ENCODE data around the gene C11orf58.

DNA sequence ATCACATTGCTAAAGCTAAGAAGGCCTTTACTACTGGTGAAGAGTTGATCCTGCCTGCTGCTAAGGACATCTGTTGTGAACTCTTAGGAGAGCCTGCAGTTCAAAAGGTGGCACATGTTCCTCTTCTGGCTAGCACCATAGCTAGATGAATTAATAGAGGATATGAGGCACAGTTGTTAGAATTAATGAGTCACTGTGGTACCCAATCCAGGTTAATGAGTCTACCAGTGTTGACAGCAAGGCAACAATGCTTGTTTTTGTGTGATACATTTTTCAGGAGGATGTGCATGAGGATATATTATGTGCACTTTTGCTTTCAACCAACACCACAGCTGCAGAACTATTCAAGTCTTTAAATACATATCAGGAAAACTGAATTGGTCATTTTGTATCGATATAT lies 12.0 kb downstream of the C11orf58 start:
- TF ChIP-seq, protein P1, sequence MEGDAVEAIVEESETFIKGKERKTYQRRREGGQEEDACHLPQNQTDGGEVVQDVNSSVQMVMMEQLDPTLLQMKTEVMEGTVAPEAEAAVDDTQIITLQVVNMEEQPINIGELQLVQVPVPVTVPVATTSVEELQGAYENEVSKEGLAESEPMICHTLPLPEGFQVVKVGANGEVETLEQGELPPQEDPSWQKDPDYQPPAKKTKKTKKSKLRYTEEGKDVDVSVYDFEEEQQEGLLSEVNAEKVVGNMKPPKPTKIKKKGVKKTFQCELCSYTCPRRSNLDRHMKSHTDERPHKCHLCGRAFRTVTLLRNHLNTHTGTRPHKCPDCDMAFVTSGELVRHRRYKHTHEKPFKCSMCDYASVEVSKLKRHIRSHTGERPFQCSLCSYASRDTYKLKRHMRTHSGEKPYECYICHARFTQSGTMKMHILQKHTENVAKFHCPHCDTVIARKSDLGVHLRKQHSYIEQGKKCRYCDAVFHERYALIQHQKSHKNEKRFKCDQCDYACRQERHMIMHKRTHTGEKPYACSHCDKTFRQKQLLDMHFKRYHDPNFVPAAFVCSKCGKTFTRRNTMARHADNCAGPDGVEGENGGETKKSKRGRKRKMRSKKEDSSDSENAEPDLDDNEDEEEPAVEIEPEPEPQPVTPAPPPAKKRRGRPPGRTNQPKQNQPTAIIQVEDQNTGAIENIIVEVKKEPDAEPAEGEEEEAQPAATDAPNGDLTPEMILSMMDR (IDR thresholded peaks at IDR 0.05): no peak
- TF ChIP-seq POLR2A (IDR thresholded peaks at IDR 0.05; ENCODE audit: low read depth): no peak
- TF ChIP-seq EP300 (IDR thresholded peaks at IDR 0.05): no peak
